NCI-H526 (cell line): ENCODE measurements around the gene PTPRQ.

Experiments used
- DNase-seq, 2 experiments: peaks; one replicate each; lab custom pipeline; 2025; lab: John Stamatoyannopoulos, UW

PTPRQ gene

DNA sequence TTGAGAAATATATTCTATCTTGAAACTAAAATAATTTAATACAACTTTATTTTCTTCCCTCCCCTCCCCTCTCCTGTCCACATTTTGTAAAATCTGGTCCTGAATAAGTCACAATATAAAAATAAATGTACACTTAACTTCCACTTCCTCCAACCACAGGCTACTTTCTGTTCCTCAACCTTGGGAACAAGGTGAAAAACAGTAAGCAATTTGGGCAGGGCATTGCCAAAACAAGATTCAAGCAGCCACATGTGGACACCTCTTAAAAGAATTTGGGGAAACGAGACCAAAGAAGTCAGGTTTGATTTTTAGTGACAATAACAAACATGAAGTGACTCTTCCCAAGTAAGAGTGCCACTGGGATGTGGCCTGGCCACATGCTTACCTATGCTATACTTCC is 115.7 kb downstream of the PTPRQ start:
- no peak for DNase-seq

DNA sequence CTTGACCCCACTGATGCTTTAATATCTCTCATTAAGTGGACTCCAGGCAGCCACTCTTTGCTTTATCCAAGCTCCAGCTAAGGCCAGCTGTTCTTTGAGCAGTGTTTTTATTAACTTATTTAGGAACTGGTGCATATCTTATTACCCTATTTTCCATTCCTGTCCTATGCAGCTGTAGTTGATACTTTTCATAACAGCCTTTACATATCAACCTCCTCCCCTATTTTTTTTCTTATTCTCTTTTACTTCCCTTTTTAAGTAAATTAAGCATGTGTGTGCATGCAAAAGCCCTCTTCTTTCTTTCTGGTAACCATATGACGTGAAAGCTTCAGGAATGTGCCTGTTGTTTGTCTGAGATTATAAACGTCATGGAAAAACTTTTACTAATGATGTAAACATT is 121.2 kb downstream of the PTPRQ start:
- peak in 1 of 2 experiments; percentile 40 for DNase-seq

DNA sequence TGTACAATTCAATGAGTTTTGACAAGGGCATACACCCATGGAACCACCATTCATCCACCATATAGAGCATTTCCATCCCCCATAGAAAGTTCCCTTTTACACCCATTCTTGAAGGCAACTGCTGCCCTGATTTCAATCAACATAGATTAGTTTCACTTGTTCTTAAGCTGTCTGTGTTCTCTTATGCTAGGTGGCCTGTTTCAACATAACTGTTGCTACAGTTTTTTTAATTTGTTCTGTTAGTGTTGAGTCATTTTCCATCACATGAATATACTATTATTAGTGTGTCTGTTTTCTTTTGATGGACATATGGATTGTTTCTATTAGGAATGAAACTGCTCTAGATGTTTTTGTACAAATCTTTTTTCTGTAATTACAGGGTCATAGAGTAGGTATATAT is 123.4 kb downstream of the PTPRQ start:
- DNase-seq, result no peak

DNA sequence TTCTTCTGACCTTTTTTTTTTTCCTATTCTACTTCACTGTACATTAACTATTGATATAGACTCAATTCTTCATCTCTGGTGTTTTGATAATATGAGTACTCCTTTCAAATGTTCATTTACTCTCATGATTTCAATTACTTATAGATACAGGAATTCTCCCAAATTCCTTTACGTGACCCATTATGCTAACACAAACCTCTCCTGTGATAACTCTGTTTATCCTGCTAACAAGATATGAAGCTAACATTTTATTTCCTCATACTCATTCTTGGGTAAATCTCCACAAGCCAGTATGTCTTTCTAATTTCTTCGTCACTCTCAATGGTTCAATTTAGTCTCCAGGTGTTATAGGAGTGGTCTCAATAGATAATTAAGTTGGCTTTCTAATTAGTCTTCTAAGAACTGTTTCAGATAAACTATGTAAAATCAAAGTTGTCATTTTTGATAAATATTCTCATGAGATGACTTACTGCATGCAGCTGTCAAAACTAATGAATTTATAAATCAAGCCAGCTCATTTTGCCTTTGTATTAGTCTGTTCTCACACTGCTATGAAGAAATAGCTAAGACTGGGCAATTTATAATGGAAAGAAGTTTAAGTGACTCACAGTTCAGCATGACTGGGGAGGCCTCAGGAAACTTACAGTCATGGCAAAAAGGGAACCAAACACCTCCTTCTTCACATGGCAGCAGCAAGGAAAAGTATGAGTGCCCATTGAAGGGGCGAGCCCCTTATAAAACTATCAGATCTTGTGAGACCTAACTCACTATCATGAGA is 132.8 kb downstream of the PTPRQ start:
- no peak for DNase-seq

- no peak for DNase-seq
Observed at GRCh38 chr12:80580254-80580653, 136.2 kb downstream of the PTPRQ start.

- DNase-seq, result no peak
Observed at GRCh38 chr12:80581783-80582182, 137.7 kb downstream of the PTPRQ start.

DNA sequence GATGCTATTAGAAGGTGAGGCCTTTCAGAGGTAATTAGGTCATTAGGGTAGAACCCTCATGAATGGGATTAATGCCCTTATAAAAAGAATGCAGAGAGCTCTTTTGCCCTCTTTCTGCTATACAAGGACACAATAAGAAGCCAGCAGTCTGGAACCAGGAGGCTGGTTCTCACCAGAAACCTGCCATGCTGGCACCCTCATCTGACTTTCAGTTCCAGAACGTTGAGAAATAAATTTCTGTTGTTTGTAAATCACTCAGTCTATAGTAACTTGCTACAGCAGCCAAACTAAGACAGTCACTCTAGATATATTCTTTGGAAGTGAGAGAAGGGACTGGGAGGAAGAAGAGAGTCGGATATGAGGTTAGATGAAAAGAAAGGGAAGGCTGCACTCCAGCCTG is 138.4 kb downstream of the PTPRQ start:
- DNase-seq, result no peak

DNA sequence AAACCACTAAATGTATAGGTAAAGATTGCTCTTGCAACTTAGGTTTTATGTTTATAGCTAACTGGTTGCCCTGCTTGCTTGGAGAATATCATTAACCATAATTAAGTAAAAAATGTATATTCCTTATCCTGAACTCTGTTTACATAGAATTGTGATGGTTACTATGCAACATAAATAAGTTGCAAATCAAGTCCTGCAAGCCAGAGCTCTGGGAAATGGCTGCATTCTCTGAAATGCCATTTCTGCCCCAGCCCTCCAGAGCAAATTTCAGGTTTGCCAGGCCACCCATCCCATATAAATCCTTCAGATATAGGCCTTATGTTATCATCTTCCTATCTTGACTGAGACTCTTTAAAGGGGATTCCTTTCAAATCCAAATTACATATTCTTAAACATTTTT is 145.0 kb downstream of the PTPRQ start:
- DNase-seq, result no peak

GRCh38 chr12:80590085-80590484 is 146.1 kb downstream of the PTPRQ start:
- no peak for DNase-seq

DNA sequence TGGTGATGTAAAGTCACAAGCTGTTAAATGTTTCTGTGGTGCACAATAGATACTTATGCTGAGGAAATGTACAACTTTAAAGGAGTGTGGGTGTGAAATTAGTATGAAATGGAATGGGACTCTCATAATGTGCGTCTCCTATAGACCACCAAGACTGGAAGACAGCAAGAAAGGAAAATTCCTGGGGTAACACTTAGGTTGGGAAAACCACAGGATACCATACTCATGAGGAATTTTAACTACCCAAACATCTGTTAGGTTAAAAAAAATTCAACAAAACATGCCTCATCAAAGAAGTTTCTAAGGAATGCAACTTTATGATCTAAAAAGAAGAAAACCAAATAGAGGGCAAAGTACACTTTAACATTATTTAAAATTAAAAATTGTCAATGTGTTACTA is 149.7 kb downstream of the PTPRQ start:
- DNase-seq, result no peak

DNA sequence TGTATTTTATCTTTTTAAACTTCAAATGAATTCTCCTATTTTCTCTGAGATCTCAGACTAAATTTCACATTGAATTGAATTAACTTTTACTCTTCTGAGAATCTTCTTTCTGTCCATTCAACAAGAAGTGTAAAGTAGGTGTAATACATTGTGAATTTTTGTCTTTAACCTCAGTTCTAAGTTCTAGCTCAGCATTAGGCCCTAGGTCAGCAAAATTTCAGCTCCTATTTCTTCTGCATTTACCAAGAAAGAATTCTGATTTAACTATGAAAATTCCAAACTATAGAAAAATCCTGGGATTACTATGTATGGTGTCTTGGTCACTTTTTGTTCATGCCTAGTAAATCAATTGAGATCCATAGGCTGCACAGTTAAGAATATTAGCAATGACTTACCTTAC is 152.5 kb downstream of the PTPRQ start:
- no peak for DNase-seq

GRCh38 chr12:80598004-80598606 is 154.1 kb downstream of the PTPRQ start:
- DNase-seq, result peak in 1 of 2 experiments; percentile 30

GRCh38 chr12:80602455-80602854 is 158.4 kb downstream of the PTPRQ start:
- DNase-seq, result no peak

GRCh38 chr12:80607361-80608135 is 163.5 kb downstream of the PTPRQ start:
- no peak for DNase-seq

DNA sequence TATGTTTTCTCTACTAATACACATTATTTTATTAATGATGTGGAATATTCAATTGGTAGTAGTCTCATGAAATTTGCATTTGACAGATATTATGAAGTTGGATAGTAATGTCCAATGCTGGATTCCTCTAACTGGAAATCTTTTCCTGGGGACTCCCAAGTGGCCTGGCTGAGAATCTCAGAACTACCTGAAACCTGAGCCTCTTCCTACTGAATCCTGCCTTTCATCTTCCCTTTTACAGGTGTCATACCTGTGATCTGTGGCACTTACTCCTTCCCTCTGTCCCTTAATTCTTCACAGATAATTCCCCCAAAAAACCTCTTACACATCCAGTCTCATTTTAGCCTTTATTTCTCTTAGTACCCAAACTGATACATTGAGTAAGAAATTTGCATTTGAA is 173.7 kb downstream of the PTPRQ start:
- no peak for DNase-seq

DNA sequence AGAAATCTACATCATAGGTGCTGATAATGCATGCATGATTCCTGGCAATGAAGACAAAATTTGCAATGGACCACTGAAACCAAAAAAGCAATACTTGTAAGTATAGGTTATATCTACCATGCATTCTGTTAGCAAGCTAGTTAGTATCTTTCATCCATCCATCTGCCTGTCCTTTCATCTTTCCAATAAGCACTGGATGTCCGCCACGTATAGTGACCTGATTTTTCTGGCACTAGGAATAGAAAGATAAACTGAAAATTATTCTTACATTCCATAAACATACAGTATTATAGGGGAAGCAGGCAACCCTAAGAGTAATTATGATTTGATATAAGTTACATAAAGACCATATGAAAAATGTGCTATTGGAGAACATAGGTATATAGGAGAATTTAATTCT is 176.2 kb downstream of the PTPRQ start:
- DNase-seq, result no peak

- DNase-seq, result peak in 1 of 2 experiments; percentile 2
Observed at GRCh38 chr12:80622271-80622670, 178.2 kb downstream of the PTPRQ start.

GRCh38 chr12:80625051-80625450 is 181.0 kb downstream of the PTPRQ start:
- DNase-seq, result no peak

- DNase-seq, result no peak
Observed at GRCh38 chr12:80625901-80626300, 181.9 kb downstream of the PTPRQ start.

DNA sequence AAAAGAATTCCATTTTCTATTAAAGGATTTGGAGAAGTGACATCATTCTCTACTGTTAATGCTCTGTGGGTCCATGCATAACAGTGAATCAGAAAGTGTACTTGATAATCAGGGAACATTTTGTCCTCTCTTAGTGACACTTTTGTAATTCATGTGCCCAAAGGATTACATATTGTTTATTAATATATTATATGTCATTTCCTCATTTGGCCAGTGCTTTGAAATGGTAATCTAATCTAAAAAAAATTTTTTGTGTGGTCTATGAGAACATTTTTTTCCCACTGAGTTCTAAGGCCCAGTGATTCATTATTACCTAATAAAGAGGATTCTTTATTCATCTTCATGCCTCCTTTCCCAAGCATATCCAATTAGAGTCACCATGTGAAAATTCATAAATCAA is 183.7 kb downstream of the PTPRQ start:
- DNase-seq, result no peak

GRCh38 chr12:80632835-80633234 is 188.8 kb downstream of the PTPRQ start:
- peak in 1 of 2 experiments; percentile 40 for DNase-seq

DNA sequence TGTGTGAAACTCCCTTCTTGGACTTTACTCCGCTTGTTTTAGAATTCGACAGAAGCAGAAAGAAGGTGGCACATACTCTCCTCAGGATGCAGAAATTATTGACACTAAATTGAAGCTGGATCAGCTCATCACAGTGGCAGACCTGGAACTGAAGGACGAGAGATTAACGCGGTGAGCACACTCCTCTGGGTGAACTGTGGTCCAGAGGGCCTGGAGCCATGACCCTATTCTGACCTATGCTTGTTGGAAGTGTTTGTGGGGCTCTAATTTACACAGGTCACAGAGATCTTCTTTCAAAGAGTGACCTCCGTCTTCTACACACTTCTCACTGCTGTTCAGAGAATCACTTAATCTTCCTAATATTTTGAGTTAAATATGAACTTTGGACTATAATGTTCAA is 190.9 kb downstream of the PTPRQ start:
- DNase-seq, result no peak

- no peak for DNase-seq
Observed at GRCh38 chr12:80636832-80637231, 192.8 kb downstream of the PTPRQ start.
